Neural progenitor cell (in vitro differentiated cells): ENCODE measurements around the gene TMEM256. TPM values are rescaled to one million over a fixed set of nuclear protein-coding genes. Genes with fewer than 3 reads are reported as not detected.
"Not testable (repeated sequence)": the region's sequence is repeated elsewhere in the genome, so short reads cannot be mapped to it uniquely, and the experiment has no call there.

ENCODE experiments used
- DNase-seq: peaks from one replicate; pipeline ENCODE4 v3.0.0-alpha.2; 2016; ENCODE audit warnings: low spot score
- H2AFZ ChIP-seq: fragments of 200-600 bp; sonication (generic); replicated peaks from 2 replicates; pipeline ENCODE4 v1.6.1; 2016; ENCODE audit warnings: antibody characterized with exemption
- H3F3A ChIP-seq: fragments of 200-600 bp; sonication (generic); 2 replicates; pipeline ENCODE4 v1.6.1; 2016; ENCODE audit warnings: antibody characterized with exemption, low read depth
- H3K27ac ChIP-seq: fragments of 200-600 bp; sonication (generic); 2 replicates; pipeline ENCODE4 v1.5.1; 2016; ENCODE audit warnings: mild to moderate bottlenecking
- H3K27me3 ChIP-seq: fragments of 200-600 bp; sonication (generic); 2 replicates; pipeline ENCODE4 v1.6.1; 2016; ENCODE audit warnings: mild to moderate bottlenecking, moderate library complexity
- H3K36me3 ChIP-seq: fragments of 200-600 bp; sonication (generic); 2 replicates; pipeline ENCODE4 v1.5.1; 2016
- H3K4me1 ChIP-seq: fragments of 200-600 bp; sonication (generic); 2 replicates; pipeline ENCODE4 v1.6.1; 2016; ENCODE audit warnings: mixed run types
- H3K4me2 ChIP-seq: fragments of 200-600 bp; sonication (generic); 2 replicates; pipeline ENCODE4 v1.6.1; 2016
- H3K4me3 ChIP-seq: fragments of 200-600 bp; sonication (generic); 2 replicates; pipeline ENCODE4 v1.5.1; 2016
- H3K79me2 ChIP-seq: fragments of 200-600 bp; sonication (generic); 2 replicates; pipeline ENCODE4 v1.6.1; 2016; ENCODE audit warnings: low read depth
- H3K9ac ChIP-seq: fragments of 200-600 bp; sonication (generic); 2 replicates; pipeline ENCODE4 v1.6.1; 2016
- H3K9me3 ChIP-seq: fragments of 200-600 bp; sonication (generic); 2 replicates; pipeline ENCODE4 v1.5.1; 2016; ENCODE audit warnings: low read depth
- H4K20me1 ChIP-seq: fragments of 200-600 bp; sonication (generic); 2 replicates; pipeline ENCODE4 v1.6.1; 2016; ENCODE audit warnings: low read depth
- H3K27ac Mint-ChIP-seq: 3 replicates; pipeline ENCODE4 v1.8.0; 2021; ENCODE audit warnings: mixed read lengths
- H3K27me3 Mint-ChIP-seq: 2 replicates; pipeline ENCODE4 v1.8.0; 2022; ENCODE audit warnings: low read depth, mild to moderate bottlenecking, inconsistent platforms, moderate library complexity, mixed read lengths; ENCODE audit not compliant: insufficient read depth
- H3K36me3 Mint-ChIP-seq: 3 replicates; pipeline ENCODE4 v1.8.0; 2021; ENCODE audit warnings: mixed read lengths
- H3K4me1 Mint-ChIP-seq: 3 replicates; pipeline ENCODE4 v1.8.0; 2021; ENCODE audit warnings: mixed read lengths
- H3K4me3 Mint-ChIP-seq: 3 replicates; pipeline ENCODE4 v1.8.0; 2021; ENCODE audit warnings: mild to moderate bottlenecking, moderate library complexity, mixed read lengths
- H3K9me3 Mint-ChIP-seq: 3 replicates; pipeline ENCODE4 v1.8.0; 2020; ENCODE audit warnings: mixed read lengths
- CTCF ChIP-seq: fragments of 200-600 bp; sonication (generic); IDR thresholded peaks from 2 replicates; pipeline ENCODE4 v1.5.1; 2017; ENCODE audit warnings: antibody characterized with exemption, mild to moderate bottlenecking
- EZH2 ChIP-seq: fragments of 200-600 bp; sonication (generic); IDR thresholded peaks from 2 replicates; pipeline ENCODE4 v1.6.1; 2017; ENCODE audit warnings: antibody characterized with exemption, mild to moderate bottlenecking, moderate library complexity
- EZH2phosphoT487 ChIP-seq: fragments of 200-600 bp; sonication (generic); IDR thresholded peaks from 2 replicates; pipeline ENCODE4 v1.6.1; 2017; ENCODE audit warnings: antibody characterized with exemption
- total RNA-seq: library from RNA; depleted of rRNA; stranded (reverse); fragments of >200 nt; gene quantifications from 2 replicates; pipeline ENCODE4 v1.2.3, GENCODE V29; 2015; ENCODE audit warnings: low replicate concordance

TMEM256 gene
- total RNA-seq, 1 donor from 2014 or later = 72.0 TPM

- TF ChIP-seq CTCF = no peak
- TF ChIP-seq EZH2 = no peak
- TF ChIP-seq EZH2phosphoT487 = no peak
- H3K4me2 ChIP-seq = no peak overlapping the region
- no peaks in the 10 kb centered on the region for H3K79me2 ChIP-seq
- no peak overlapping the region for H3K4me3 ChIP-seq
- no peak overlapping the region for H2AFZ ChIP-seq
- peaks cover 7% of the 10 kb centered on the region for H3K27me3 ChIP-seq
- Mint-ChIP-seq H3K4me3 (no peak overlapping the region), H3K9me3 (no peaks in the 10 kb centered on the region), H3K27ac (no peak overlapping the region), H3K36me3 (no peaks in the 10 kb centered on the region), H3K4me1 (peaks cover 3% of the 10 kb centered on the region), H3K27me3 (peaks cover 3% of the 10 kb centered on the region)
- no peaks in the 10 kb centered on the region for H3F3A ChIP-seq
- H4K20me1 ChIP-seq = no peaks in the 10 kb centered on the region
- H3K4me1 ChIP-seq = no peaks in the 10 kb centered on the region
- H3K9ac ChIP-seq = no peak overlapping the region
- no peaks in the 10 kb centered on the region for H3K9me3 ChIP-seq
- no peaks in the 10 kb centered on the region for H3K36me3 ChIP-seq
- H3K27ac ChIP-seq = no peak overlapping the region
- no peak for DNase-seq
These were observed 33.0 kb downstream of the TMEM256 start for GRCh38 chr17:7370853-7371252.

DNA sequence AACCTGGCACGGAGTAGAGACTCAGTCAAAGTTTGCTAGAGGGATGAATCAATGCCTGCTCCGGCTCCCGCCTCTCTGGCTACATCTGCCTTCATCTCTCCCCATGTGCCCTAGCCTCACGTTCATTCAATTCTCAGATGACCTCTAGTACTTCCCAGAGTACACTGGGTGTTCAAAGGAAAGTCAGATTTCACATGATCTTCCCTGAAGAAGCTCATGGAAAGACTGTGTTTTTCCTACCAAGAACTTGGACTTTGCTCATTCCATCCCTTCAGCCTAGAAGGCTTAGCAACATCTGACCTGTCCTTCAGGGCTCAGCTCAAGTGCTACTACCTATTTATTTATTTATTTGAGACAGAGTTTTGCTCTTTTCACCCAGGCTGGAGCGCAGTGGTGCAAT lies 34.1 kb downstream of the TMEM256 start:
- Histone ChIP-seq H3K4me2 (no peak overlapping the region), H3K27ac (no peak overlapping the region), H2AFZ (no peak overlapping the region), H3K4me1 (no peaks in the 10 kb centered on the region), H3K79me2 (no peaks in the 10 kb centered on the region), H4K20me1 (no peaks in the 10 kb centered on the region), H3K36me3 (no peaks in the 10 kb centered on the region), H3K9me3 (no peaks in the 10 kb centered on the region), H3F3A (no peaks in the 10 kb centered on the region), H3K9ac (no peak overlapping the region), H3K27me3 (peaks cover 7% of the 10 kb centered on the region), H3K4me3 (no peak overlapping the region)
- Mint-ChIP-seq H3K4me1 (peaks cover 3% of the 10 kb centered on the region), H3K36me3 (no peaks in the 10 kb centered on the region), H3K9me3 (no peaks in the 10 kb centered on the region), H3K27me3 (peaks cover 3% of the 10 kb centered on the region), H3K4me3 (no peak overlapping the region), H3K27ac (no peak overlapping the region)
- TF ChIP-seq EZH2 (no peak), EZH2phosphoT487 (no peak), CTCF (no peak)
- DNase-seq = no peak

GRCh38 chr17:7368599-7368994 lies 35.3 kb downstream of the TMEM256 start:
- not testable (repeated sequence) for H3K36me3 ChIP-seq, H3K9ac ChIP-seq, H3F3A ChIP-seq, H3K9me3 ChIP-seq, H3K4me3 Mint-ChIP-seq, H3K27ac ChIP-seq, H3K79me2 ChIP-seq, H3K36me3 Mint-ChIP-seq, H3K4me3 ChIP-seq, H3K4me2 ChIP-seq, DNase-seq, H3K9me3 Mint-ChIP-seq, H4K20me1 ChIP-seq, H3K27ac Mint-ChIP-seq, H3K4me1 Mint-ChIP-seq, H3K4me1 ChIP-seq, H3K27me3 Mint-ChIP-seq, H2AFZ ChIP-seq, H3K27me3 ChIP-seq

- Histone ChIP-seq H3K4me2 (no peak overlapping the region), H3K4me3 (no peak overlapping the region), H3K4me1 (no peaks in the 10 kb centered on the region), H3K27me3 (peaks cover 7% of the 10 kb centered on the region), H3K9ac (no peak overlapping the region), H3K27ac (no peak overlapping the region), H3K36me3 (no peaks in the 10 kb centered on the region), H3K79me2 (no peaks in the 10 kb centered on the region), H3F3A (no peaks in the 10 kb centered on the region), H4K20me1 (no peaks in the 10 kb centered on the region), H2AFZ (no peak overlapping the region), H3K9me3 (no peaks in the 10 kb centered on the region)
- no peak for DNase-seq
- no peaks in the 10 kb centered on the region for H3K36me3 Mint-ChIP-seq
- no peak overlapping the region for H3K4me3 Mint-ChIP-seq
- H3K27ac Mint-ChIP-seq = no peak overlapping the region
- H3K27me3 Mint-ChIP-seq = peaks cover 5% of the 10 kb centered on the region
- peaks cover 3% of the 10 kb centered on the region for H3K4me1 Mint-ChIP-seq
- H3K9me3 Mint-ChIP-seq = no peaks in the 10 kb centered on the region
- TF ChIP-seq CTCF (no peak), EZH2phosphoT487 (no peak), EZH2 (no peak)
These were observed 35.8 kb downstream of the TMEM256 start for GRCh38 chr17:7367918-7368598.
